Naive B cell (primary cell): Measurements from ENCODE around the gene STN1. TPM values are rescaled to one million over a fixed set of nuclear protein-coding genes. Genes with fewer than 3 reads are reported as not detected.

Experiments used
- ATAC-seq, 2 donors: fragments of 150-1000 bp; cut with Tn5 transposase; 2 replicates each; pipeline ENCODE4 v1.10.0; 2021; ENCODE audit warnings: low read depth in 2 of 2, mild to moderate bottlenecking in 2 of 2, moderate library complexity in 2 of 2
- DNase-seq: peaks from one replicate; pipeline ENCODE4 v3.0.0; 2022
- H3K27ac Mint-ChIP-seq, 6 donors: one replicate each; pipeline ENCODE4 v1.8.0; 2020 to 2022; ENCODE audit warnings: mild to moderate bottlenecking in 6 of 6, mixed read lengths in 6 of 6, moderate library complexity in 5 of 6, inconsistent platforms in 2 of 6
- H3K27me3 Mint-ChIP-seq, 3 donors: one replicate each; pipeline ENCODE4 v1.8.0; 2021 to 2022; ENCODE audit warnings: mixed read lengths in 3 of 3, mild to moderate bottlenecking in 1 of 3
- H3K36me3 Mint-ChIP-seq, 2 donors: one replicate each; pipeline ENCODE4 v1.8.0; 2020 to 2022; ENCODE audit warnings: mixed read lengths in 2 of 2, inconsistent platforms in 1 of 2, mild to moderate bottlenecking in 1 of 2
- H3K4me1 Mint-ChIP-seq, 3 donors: one replicate each; pipeline ENCODE4 v1.8.0; 2020 to 2022; ENCODE audit warnings: mixed read lengths in 3 of 3, inconsistent platforms in 1 of 3, mild to moderate bottlenecking in 1 of 3, moderate library complexity in 1 of 3
- H3K4me3 Mint-ChIP-seq, 8 donors: one replicate each; pipeline ENCODE4 v1.8.0; 2020 to 2022; ENCODE audit warnings: mild to moderate bottlenecking in 8 of 8, mixed read lengths in 8 of 8, moderate library complexity in 8 of 8, inconsistent platforms in 2 of 8
- H3K9me3 Mint-ChIP-seq, 7 donors: one replicate each; pipeline ENCODE4 v1.8.0; 2020 to 2022; ENCODE audit warnings: mixed read lengths in 7 of 7, mild to moderate bottlenecking in 5 of 7, inconsistent platforms in 2 of 7, moderate library complexity in 1 of 7
- polyA plus RNA-seq, 6 donors: library from polyadenylated mRNA; unstranded; fragments of 300-500 nt; fragmentation: Illumina TruSeq; gene quantifications; one replicate each; pipeline ENCODE4 v1.2.3, GENCODE V29; 2021; ENCODE audit warnings: low read depth in 6 of 6

The STN1 gene
- polyA plus RNA-seq = 10 to 100 TPM; 28.6 to 39.0 (median 32.7) TPM

GRCh38 chr10:103918053-103918846 lies at the start of gene STN1:
TSS of gene STN1 (minus strand) at chr10:103918184. CDS start at chr10:103917594, 590 bp downstream.
- ATAC-seq (peak; percentile 93 to 94), DNase-seq (peak; percentile 94)
- Mint-ChIP-seq H3K4me3 (peak within 1 kb of the TSS; percentile 92 to 99 (median 95)), H3K27me3 (no peaks in the 10 kb centered on the region), H3K9me3 (peaks cover 0 to 11% (median 6%) of the 10 kb centered on the region in 7 donors), H3K36me3 (peaks cover 6 to 8% of the 10 kb centered on the region in 2 donors), H3K4me1 (peaks cover 13 to 38% (median 26%) of the 10 kb centered on the region in 3 donors), H3K27ac (peak within 1 kb of the TSS; percentile 92 to 98 (median 94))

- H3K27ac Mint-ChIP-seq = peak overlapping the region; percentile 53 to 89 (median 80)
- H3K36me3 Mint-ChIP-seq = no peaks in the 10 kb centered on the region
- H3K4me3 Mint-ChIP-seq = peak overlapping the region; percentile 90 to 97 (median 94)
- ATAC-seq = peak; percentile 41 to 45
- no peaks in the 10 kb centered on the region for H3K27me3 Mint-ChIP-seq
- H3K9me3 Mint-ChIP-seq = no peaks in the 10 kb centered on the region
- DNase-seq = peak; percentile 23
- peaks cover 31 to 44% (median 40%) of the 10 kb centered on the region in 3 donors for H3K4me1 Mint-ChIP-seq
Observed at GRCh38 chr10:103967448-103968071, 49.6 kb upstream of the STN1 start.

GRCh38 chr10:103966671-103967447 lies 48.9 kb upstream of the STN1 start, which contains the start of gene SLK:
TSS of gene SLK (plus strand) at chr10:103967140. CDS start at chr10:103967746, 606 bp downstream.
- Mint-ChIP-seq H3K4me1 (peaks cover 29 to 39% (median 39%) of the 10 kb centered on the region in 3 donors), H3K27me3 (no peaks in the 10 kb centered on the region)
- peak; percentile 85 to 86 for ATAC-seq

GRCh38 chr10:103960103-103960502 lies 42.1 kb upstream of the STN1 start:
- H3K4me3 Mint-ChIP-seq = no peak overlapping the region
- DNase-seq (no peak), ATAC-seq (no peak)
- no peaks in the 10 kb centered on the region for H3K36me3 Mint-ChIP-seq
- H3K27me3 Mint-ChIP-seq = peaks cover 0 to 5% (median 5%) of the 10 kb centered on the region in 3 donors
- no peaks in the 10 kb centered on the region for H3K9me3 Mint-ChIP-seq
- H3K4me1 Mint-ChIP-seq = no peaks in the 10 kb centered on the region
- no peak overlapping the region for H3K27ac Mint-ChIP-seq

More at GRCh38 chr10:103966671-103967447, 48.9 kb upstream of the STN1 start, which contains the start of gene SLK:
- Mint-ChIP-seq H3K4me3 (peak within 1 kb of the TSS; percentile 90 to 99 (median 96)), H3K9me3 (no peaks in the 10 kb centered on the region), H3K36me3 (no peaks in the 10 kb centered on the region), H3K27ac (peak within 1 kb of the TSS; percentile 87 to 99 (median 96))
- peak; percentile 89 for DNase-seq

- Mint-ChIP-seq H3K27ac (no peak overlapping the region), H3K4me1 (no peaks in the 10 kb centered on the region), H3K9me3 (no peaks in the 10 kb centered on the region), H3K4me3 (no peak overlapping the region), H3K36me3 (no peaks in the 10 kb centered on the region), H3K27me3 (peaks cover 0 to 8% (median 5%) of the 10 kb centered on the region in 3 donors)
- ATAC-seq = no peak
- DNase-seq = no peak
Observed at GRCh38 chr10:103958996-103959395, 41.0 kb upstream of the STN1 start.

- Mint-ChIP-seq H3K27ac (no peak overlapping the region), H3K36me3 (peaks cover 0 to 5% of the 10 kb centered on the region in 2 donors), H3K4me1 (no peaks in the 10 kb centered on the region), H3K27me3 (peaks cover 4 to 17% (median 13%) of the 10 kb centered on the region in 3 donors), H3K4me3 (no peak overlapping the region), H3K9me3 (no peaks in the 10 kb centered on the region)
- ATAC-seq (no peak), DNase-seq (no peak)
Observed at GRCh38 chr10:103954543-103954942, 36.6 kb upstream of the STN1 start.

GRCh38 chr10:103951942-103952341 lies 34.0 kb upstream of the STN1 start:
- no peak for ATAC-seq
- peaks cover 4 to 6% (median 6%) of the 10 kb centered on the region in 3 donors for H3K4me1 Mint-ChIP-seq
- no peak for DNase-seq
- H3K4me3 Mint-ChIP-seq = no peak overlapping the region
- H3K9me3 Mint-ChIP-seq = no peaks in the 10 kb centered on the region
- no peak overlapping the region for H3K27ac Mint-ChIP-seq
- peaks cover 9 to 22% (median 18%) of the 10 kb centered on the region in 3 donors for H3K27me3 Mint-ChIP-seq
- H3K36me3 Mint-ChIP-seq = peaks cover 0 to 5% of the 10 kb centered on the region in 2 donors

- H3K36me3 Mint-ChIP-seq = peaks cover 0 to 5% of the 10 kb centered on the region in 2 donors
Observed at GRCh38 chr10:103951183-103951582, 33.2 kb upstream of the STN1 start.

GRCh38 chr10:103949728-103950127 lies 31.7 kb upstream of the STN1 start:
- ATAC-seq (no peak), DNase-seq (no peak)
- Mint-ChIP-seq H3K27ac (no peak overlapping the region), H3K9me3 (no peaks in the 10 kb centered on the region), H3K4me1 (peaks cover 4 to 6% (median 6%) of the 10 kb centered on the region in 3 donors), H3K4me3 (no peak overlapping the region), H3K27me3 (peaks cover 10 to 16% (median 11%) of the 10 kb centered on the region in 3 donors), H3K36me3 (peaks cover 0 to 5% of the 10 kb centered on the region in 2 donors)

More at GRCh38 chr10:103951183-103951582, 33.2 kb upstream of the STN1 start:
- ATAC-seq (no peak), DNase-seq (no peak)
- H3K27me3 Mint-ChIP-seq = peaks cover 11 to 18% (median 16%) of the 10 kb centered on the region in 3 donors
- no peak overlapping the region for H3K4me3 Mint-ChIP-seq
- peaks cover 4 to 6% (median 6%) of the 10 kb centered on the region in 3 donors for H3K4me1 Mint-ChIP-seq
- no peak overlapping the region for H3K27ac Mint-ChIP-seq
- no peaks in the 10 kb centered on the region for H3K9me3 Mint-ChIP-seq

- Mint-ChIP-seq H3K4me1 (peaks cover 4 to 6% (median 6%) of the 10 kb centered on the region in 3 donors), H3K9me3 (no peaks in the 10 kb centered on the region), H3K27ac (no peak overlapping the region), H3K27me3 (peaks cover 10 to 16% (median 11%) of the 10 kb centered on the region in 3 donors), H3K36me3 (peaks cover 0 to 5% of the 10 kb centered on the region in 2 donors), H3K4me3 (peak overlapping the region in 1 of 8 donors; percentile 7)
- DNase-seq (no peak), ATAC-seq (no peak)
Observed at GRCh38 chr10:103947799-103948516, 30.0 kb upstream of the STN1 start.

GRCh38 chr10:103942866-103943265 lies 24.9 kb upstream of the STN1 start:
- Mint-ChIP-seq H3K27ac (peak overlapping the region in 1 of 6 donors; percentile 31), H3K27me3 (peaks cover 0 to 5% (median 4%) of the 10 kb centered on the region in 3 donors), H3K4me3 (no peak overlapping the region), H3K36me3 (no peaks in the 10 kb centered on the region), H3K9me3 (no peaks in the 10 kb centered on the region), H3K4me1 (peaks cover 3% of the 10 kb centered on the region in 3 donors)
- ATAC-seq (no peak), DNase-seq (no peak)

GRCh38 chr10:103941801-103942200 lies 23.8 kb upstream of the STN1 start:
- H3K27ac Mint-ChIP-seq = no peak overlapping the region
- no peaks in the 10 kb centered on the region for H3K36me3 Mint-ChIP-seq
- H3K9me3 Mint-ChIP-seq = no peaks in the 10 kb centered on the region
- H3K4me1 Mint-ChIP-seq = no peaks in the 10 kb centered on the region
- DNase-seq (no peak), ATAC-seq (no peak)
- H3K27me3 Mint-ChIP-seq = peaks cover 0 to 5% (median 1%) of the 10 kb centered on the region in 3 donors
- no peak overlapping the region for H3K4me3 Mint-ChIP-seq
